HepG2 (cell line): ENCODE data around the gene YPEL3. TPM values are rescaled to one million over a fixed set of nuclear protein-coding genes. Genes with fewer than 3 reads are reported as not detected.

Source experiments
- ARNT ChIP-seq: fragments of 450-650 bp; IDR thresholded peaks from 2 replicates; pipeline ENCODE4 v1.6.1; 2017
- CHD2 ChIP-seq: IDR thresholded peaks from 2 replicates; pipeline ENCODE4 v1.6.1; 2011; ENCODE audit warnings: low read depth, low read length, improper control_type of control experiment
- NR2F2 ChIP-seq: IDR thresholded peaks from 2 replicates; pipeline ENCODE4 v1.6.1; 2012; ENCODE audit warnings: low read depth, inconsistent platforms, borderline replicate concordance
- PCBP1 ChIP-seq: fragments of 200-400 bp; formaldehyde crosslinking; IDR thresholded peaks from 2 replicates; pipeline ENCODE4 v1.6.1; 2017; ENCODE audit warnings: mild to moderate bottlenecking, low read depth, low read length, borderline replicate concordance
- POLR2AphosphoS2 ChIP-seq: IDR thresholded peaks from 2 replicates; pipeline ENCODE4 v1.6.1; 2011; ENCODE audit warnings: low read depth, low read length, improper control_type of control experiment
- REL ChIP-seq: sonication (generic); formaldehyde crosslinking; conservative IDR thresholded peaks from 2 replicates; pipeline ENCODE4 v1.8.0; 2022; ENCODE audit warnings: mild to moderate bottlenecking, missing genetic modification reagents, moderate library complexity
- RFX3 ChIP-seq: IDR thresholded peaks from 2 replicates; pipeline ENCODE4 v1.6.1; 2016; ENCODE audit warnings: missing biosample characterization, missing genetic modification reagents
- SAP130 ChIP-seq: IDR thresholded peaks from 2 replicates; pipeline ENCODE4 v1.6.1; 2016; ENCODE audit warnings: low read depth
- SNAPC2 ChIP-seq: sonication (generic); formaldehyde crosslinking; IDR thresholded peaks from 2 replicates; pipeline ENCODE4 v1.8.1; 2022; ENCODE audit warnings: mild to moderate bottlenecking, missing genetic modification reagents
- SRSF4 ChIP-seq: fragments of 200-400 bp; formaldehyde crosslinking; IDR thresholded peaks from one replicate; pipeline ENCODE4 v1.6.1; 2018; ENCODE audit warnings: mild to moderate bottlenecking, low read depth, low read length, moderate library complexity; ENCODE audit not compliant: poor library complexity, severe bottlenecking
- SRY ChIP-seq: sonication (generic); formaldehyde crosslinking; IDR thresholded peaks from 2 replicates; pipeline ENCODE4 v1.8.0; 2022; ENCODE audit warnings: mild to moderate bottlenecking, missing genetic modification reagents
- ZBTB40 ChIP-seq, 2 experiments: fragments of 450-650 bp in 1 of 2; sonication (generic) in 1 of 2; formaldehyde crosslinking in 1 of 2; IDR thresholded peaks; 2 replicates each; pipeline versions ENCODE4 v1.6.1 to v1.8.0; 2016 to 2022; ENCODE audit warnings: antibody characterized with exemption in 1 of 2, mild to moderate bottlenecking in 1 of 2, missing genetic modification reagents in 1 of 2
- ZFP1 ChIP-seq: IDR thresholded peaks from 2 replicates; pipeline ENCODE4 v1.6.1; 2016
- ZNF780A ChIP-seq: sonication (generic); formaldehyde crosslinking; IDR thresholded peaks from 2 replicates; pipeline ENCODE4 v1.8.0; 2022; ENCODE audit warnings: mild to moderate bottlenecking, missing genetic modification reagents, moderate library complexity
- ZNF879 ChIP-seq: sonication (generic); formaldehyde crosslinking; IDR thresholded peaks from 2 replicates; pipeline ENCODE4 v1.8.1; 2023; ENCODE audit warnings: missing genetic modification reagents
- ZSCAN25 ChIP-seq: sonication (generic); formaldehyde crosslinking; IDR thresholded peaks from 2 replicates; pipeline ENCODE4 v1.8.0; 2022; ENCODE audit warnings: mild to moderate bottlenecking, missing genetic modification reagents
- polyA plus RNA-seq, 8 experiments: library from polyadenylated mRNA; depleted of rRNA in 3 of 8; stranded (reverse) in 7 of 8; unstranded in 1 of 8; fragments of >200 nt; fragmentation: Illumina TruSeq in 4 of 8; extraction: Trizol in 4 of 8; gene quantifications; 2 replicates each; pipeline versions ENCODE4 v1.2.1 to v1.2.3, GENCODE V29; 2011 to 2016; ENCODE audit warnings: low read depth in 4 of 8, missing spikeins in 1 of 8, mixed read lengths in 1 of 8; ENCODE audit not compliant: insufficient read depth in 1 of 8
- total RNA-seq, 5 experiments: library from RNA; depleted of rRNA; stranded (reverse); fragments of >200 nt; fragmentation: Illumina TruSeq; extraction: Trizol; gene quantifications; 2 replicates each; pipeline ENCODE4 v1.2.3, GENCODE V29; 2016; ENCODE audit warnings: low read depth in 1 of 5
- TF ChIP-seq, protein P1 (sequence below): sonication (generic); formaldehyde crosslinking; IDR thresholded peaks from 2 replicates; pipeline ENCODE4 v1.8.0; 2022; ENCODE audit warnings: missing genetic modification reagents, mild to moderate bottlenecking, moderate library complexity, borderline replicate concordance
- TF ChIP-seq, protein P2 (sequence below): sonication (generic); formaldehyde crosslinking; IDR thresholded peaks from 2 replicates; pipeline ENCODE4 v1.5.0; 2020; ENCODE audit warnings: missing genetic modification reagents

YPEL3 gene
- total and polyA plus RNA-seq, 2 of the 13 experiments (the other 11 are each of a cell fraction or from before 2014, with no cell fraction given) = 5.4 to 47.0 TPM

DNA sequence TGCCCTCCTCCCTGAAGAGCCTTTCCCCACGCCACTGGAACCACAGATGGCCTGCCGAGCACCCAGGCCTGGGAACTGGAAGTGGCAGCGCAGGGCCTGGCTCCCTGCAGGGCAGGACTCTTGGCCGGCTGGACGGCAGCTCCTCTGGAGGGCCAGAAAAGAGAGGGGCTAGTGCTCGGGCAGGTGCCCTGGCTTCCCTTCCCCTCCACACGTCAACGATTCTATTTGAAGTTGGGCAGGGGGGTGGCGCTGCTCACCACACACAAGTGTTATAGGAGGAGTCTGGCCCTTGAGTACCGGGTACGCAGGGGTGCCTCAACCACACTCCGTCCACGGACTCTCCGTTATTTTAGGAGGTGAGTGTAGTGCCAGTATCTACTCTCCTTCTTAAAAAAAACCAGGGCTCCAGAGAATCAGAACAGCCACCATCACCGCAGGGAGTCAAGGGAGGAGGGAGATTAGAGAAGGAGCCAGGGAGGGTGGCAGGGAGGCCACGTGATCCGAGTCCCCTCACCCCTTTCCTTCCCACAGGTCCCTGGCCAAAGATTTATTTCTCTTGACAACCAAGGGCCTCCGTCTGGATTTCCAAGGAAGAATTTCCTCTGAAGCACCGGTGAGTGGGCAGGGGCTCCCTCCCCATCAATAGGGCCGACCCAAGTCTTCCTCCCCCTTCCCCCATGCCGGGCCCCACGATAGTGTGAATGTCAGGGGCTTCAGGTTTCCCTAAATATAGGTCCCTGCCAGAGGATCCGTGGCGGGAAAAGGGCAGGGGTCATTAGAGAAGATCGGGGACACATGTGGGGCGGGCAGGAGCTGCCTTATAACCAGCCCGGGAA is 31.9 kb downstream of the YPEL3 start (continued):
- TF ChIP-seq ARNT = no peak
- no peak for TF ChIP-seq POLR2AphosphoS2
- peak; percentile 47; the same call in 1 of the 2 replicates for TF ChIP-seq ZFP1 (CRISPR knock-in tag)
- TF ChIP-seq SNAPC2 = peak; percentile 86; the same call in 1 of the 2 replicates
- no peak for TF ChIP-seq ZBTB40 (IDR thresholded peaks at IDR 0.05)
- peak; percentile 44; the same call in 1 of the 2 replicates for TF ChIP-seq ZBTB40 (CRISPR knock-in tag; IDR thresholded peaks at IDR 0.05)
- TF ChIP-seq, protein P1, sequence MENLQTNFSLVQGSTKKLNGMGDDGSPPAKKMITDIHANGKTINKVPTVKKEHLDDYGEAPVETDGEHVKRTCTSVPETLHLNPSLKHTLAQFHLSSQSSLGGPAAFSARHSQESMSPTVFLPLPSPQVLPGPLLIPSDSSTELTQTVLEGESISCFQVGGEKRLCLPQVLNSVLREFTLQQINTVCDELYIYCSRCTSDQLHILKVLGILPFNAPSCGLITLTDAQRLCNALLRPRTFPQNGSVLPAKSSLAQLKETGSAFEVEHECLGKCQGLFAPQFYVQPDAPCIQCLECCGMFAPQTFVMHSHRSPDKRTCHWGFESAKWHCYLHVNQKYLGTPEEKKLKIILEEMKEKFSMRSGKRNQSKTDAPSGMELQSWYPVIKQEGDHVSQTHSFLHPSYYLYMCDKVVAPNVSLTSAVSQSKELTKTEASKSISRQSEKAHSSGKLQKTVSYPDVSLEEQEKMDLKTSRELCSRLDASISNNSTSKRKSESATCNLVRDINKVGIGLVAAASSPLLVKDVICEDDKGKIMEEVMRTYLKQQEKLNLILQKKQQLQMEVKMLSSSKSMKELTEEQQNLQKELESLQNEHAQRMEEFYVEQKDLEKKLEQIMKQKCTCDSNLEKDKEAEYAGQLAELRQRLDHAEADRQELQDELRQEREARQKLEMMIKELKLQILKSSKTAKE (CRISPR knock-in tag) = no peak
- no peak for TF ChIP-seq SRY (CRISPR knock-in tag)
- no peak for TF ChIP-seq ZNF780A
- TF ChIP-seq RFX3 (CRISPR knock-in tag) = no peak
- TF ChIP-seq PCBP1 = no peak
- no peak for TF ChIP-seq CHD2
- TF ChIP-seq, protein P2, sequence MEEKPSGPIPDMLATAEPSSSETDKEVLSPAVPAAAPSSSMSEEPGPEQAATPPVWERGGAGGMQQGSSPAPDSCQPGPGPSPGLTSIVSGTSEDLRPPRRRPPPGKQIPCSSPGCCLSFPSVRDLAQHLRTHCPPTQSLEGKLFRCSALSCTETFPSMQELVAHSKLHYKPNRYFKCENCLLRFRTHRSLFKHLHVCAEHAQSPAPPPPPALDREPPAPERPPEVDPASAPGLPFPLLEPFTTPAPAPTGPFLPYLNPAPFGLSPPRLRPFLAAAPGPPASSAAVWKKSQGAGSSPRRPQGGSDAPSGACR (CRISPR knock-in tag) = peak; percentile 46; the same call in 1 of the 2 replicates
- peak; percentile 94 for TF ChIP-seq SAP130
- no peak for TF ChIP-seq SRSF4
- peak; percentile 32; the same call in 1 of the 2 replicates for TF ChIP-seq NR2F2
- no peak for TF ChIP-seq ZNF879 (CRISPR knock-in tag)
- peak; percentile 97 for TF ChIP-seq ZSCAN25 (CRISPR knock-in tag)
- no peak for TF ChIP-seq REL (CRISPR knock-in tag)
